Fibroblast of skin of back (primary cell): ENCODE results near the gene MTAP.
A peak's percentile ranks its signal among the peaks of the same experiment; 100 is the strongest.

Experiments used
- DNase-seq: peaks from one replicate; pipeline ENCODE4 v3.0.0-alpha.2; 2013

MTAP gene

GRCh38 chr9:21853414-21853813 is 51.0 kb downstream of the MTAP start:
- no peak for DNase-seq

GRCh38 chr9:21854119-21854518 is 51.7 kb downstream of the MTAP start:
- no peak for DNase-seq

GRCh38 chr9:21854594-21854993 is 52.2 kb downstream of the MTAP start:
- DNase-seq = no peak

GRCh38 chr9:21856301-21857094 is 54.1 kb downstream of the MTAP start:
- peak; percentile 22 for DNase-seq

- DNase-seq = no peak
Measured at GRCh38 chr9:21862871-21863270, 60.4 kb downstream of the MTAP start.

- DNase-seq = no peak
Measured at GRCh38 chr9:21864505-21864904, 62.1 kb downstream of the MTAP start.

DNA sequence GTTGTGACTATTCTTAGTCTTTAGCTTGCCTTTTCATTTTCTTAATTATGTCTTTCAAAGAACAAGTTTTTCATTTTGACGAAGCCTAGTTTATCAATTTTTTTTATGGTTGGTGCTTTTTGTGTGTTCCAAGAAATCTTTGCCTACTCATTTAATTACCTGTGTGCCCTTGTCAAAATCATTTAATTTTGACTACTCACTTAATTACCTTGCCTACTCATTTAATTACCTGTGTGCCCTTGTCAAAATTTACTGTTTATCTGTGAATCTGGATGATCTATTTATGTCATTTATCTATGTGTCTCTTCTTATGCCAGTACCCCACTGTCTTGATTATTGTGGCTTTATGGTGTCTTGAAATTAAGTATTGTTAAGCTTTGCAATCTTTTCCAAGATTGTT is 63.9 kb downstream of the MTAP start:
- no peak for DNase-seq

DNA sequence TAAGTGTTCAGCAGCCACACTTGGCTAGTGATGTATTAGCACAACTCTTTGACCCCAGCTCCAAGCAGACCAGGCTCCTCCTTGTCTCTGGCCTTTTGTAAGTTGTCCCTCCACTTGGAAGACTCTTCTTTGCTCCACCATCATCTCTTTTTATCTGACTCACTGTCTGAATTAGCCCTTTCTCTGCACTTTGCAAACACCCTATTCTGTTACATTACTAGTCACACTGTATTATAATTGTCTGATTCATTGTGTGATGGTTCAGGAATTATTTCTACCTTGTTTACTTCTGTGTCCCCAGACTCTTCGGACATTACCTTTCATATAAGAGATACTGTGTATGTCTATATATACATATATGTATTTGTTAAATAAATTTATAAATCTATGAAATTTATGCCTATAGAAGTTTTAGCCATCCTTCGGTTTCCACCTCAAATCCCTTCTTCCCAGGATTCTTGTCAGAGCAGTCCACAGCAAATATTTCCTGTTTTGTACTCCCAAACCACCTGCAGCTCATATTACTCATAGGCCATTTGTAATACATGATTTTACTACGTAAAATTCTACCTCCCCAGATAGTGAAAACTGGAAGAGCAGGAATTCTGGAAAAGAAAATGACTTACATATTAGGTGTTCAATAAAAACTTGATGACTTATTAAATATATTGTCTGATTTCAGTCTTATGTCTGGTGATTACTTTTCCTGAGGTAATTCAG is 69.0 kb downstream of the MTAP start:
- DNase-seq = no peak

- DNase-seq = no peak
Measured at GRCh38 chr9:21872696-21873095, 70.3 kb downstream of the MTAP start.

DNA sequence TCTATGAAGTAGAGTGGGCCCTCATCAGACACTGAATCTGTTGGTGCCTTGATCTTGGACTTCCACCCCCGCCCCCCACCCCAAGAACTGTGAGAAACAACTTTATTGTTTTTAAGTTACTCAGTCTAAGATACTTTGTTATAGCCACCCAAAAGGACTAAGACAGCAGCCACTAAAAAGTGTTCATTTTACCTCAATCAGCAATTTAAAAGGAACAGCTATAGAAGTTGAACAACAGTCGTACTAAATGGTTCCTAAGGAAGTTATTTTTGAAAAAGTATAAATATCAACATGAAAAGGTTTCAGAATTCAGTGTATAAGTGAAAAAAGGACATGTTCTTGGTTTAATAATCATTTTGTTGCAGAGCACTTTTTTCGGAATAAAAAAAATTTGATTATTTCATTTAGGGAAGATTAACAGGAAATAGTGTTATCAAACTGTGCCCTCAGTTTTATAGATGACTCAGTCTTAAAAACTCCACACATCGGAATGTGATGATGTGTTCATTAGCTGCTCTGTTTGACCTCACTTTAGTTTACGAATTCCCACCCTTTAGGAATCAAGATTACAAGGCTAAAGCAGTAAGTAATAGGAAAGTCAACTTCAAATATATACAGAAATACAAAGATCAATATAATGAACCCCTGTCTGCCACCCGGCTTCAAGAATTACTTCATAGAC is 71.2 kb downstream of the MTAP start:
- peak; percentile 77 for DNase-seq

- no peak for DNase-seq
Measured at GRCh38 chr9:21875893-21876292, 73.5 kb downstream of the MTAP start.

GRCh38 chr9:21883642-21884041 is 81.2 kb downstream of the MTAP start:
- no peak for DNase-seq

GRCh38 chr9:21889673-21890072 is 87.2 kb downstream of the MTAP start:
- DNase-seq = no peak

- DNase-seq = no peak
Measured at GRCh38 chr9:21890696-21891095, 88.3 kb downstream of the MTAP start.

DNA sequence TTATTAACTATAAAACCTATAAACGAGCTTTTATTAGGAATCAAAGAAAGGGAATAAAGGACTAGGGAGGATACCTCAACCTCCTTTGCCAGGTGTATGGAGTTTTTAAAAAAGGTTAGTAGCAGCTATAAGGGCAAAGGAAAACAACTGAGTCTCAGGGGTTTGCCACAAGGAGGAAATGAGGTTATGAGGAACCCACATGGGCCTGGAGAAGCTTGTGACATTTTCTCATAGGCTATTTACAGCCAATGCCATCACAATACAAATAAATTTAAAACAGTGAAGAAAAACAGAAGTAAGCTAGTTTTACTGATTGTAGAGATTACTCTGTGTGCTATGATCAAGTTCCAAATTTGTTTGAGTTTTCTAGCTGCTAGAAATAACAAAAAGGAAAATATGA is 99.1 kb downstream of the MTAP start:
- no peak for DNase-seq

GRCh38 chr9:21902136-21902535 is 99.7 kb downstream of the MTAP start:
- no peak for DNase-seq

- no peak for DNase-seq
Measured at GRCh38 chr9:21903380-21903965, 101.0 kb downstream of the MTAP start.

- DNase-seq = peak; percentile 83
Measured at GRCh38 chr9:21904371-21904770, 101.9 kb downstream of the MTAP start.

GRCh38 chr9:21904776-21905175 is 102.3 kb downstream of the MTAP start:
- DNase-seq = peak; percentile 56

GRCh38 chr9:21906213-21906612 is 103.8 kb downstream of the MTAP start:
- no peak for DNase-seq

DNA sequence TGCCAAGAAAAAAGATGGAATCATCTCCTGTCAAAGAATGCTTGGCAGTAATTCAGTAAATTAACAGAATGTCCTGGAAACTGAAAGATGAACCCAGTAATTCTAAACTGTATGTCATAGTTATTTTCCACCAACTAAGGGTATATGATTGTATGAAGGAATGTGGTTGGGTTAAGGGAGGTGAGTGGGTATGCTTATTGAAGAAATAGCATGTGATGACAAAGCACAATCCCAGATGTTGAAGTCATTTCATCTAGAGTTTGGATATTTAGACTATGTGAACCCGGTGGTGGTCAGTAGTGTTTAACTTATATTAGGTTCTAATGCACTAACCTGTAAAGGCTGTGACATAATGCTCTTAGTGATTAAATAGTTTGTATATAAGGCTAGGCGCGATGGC is 104.4 kb downstream of the MTAP start:
- DNase-seq = peak; percentile 76

DNA sequence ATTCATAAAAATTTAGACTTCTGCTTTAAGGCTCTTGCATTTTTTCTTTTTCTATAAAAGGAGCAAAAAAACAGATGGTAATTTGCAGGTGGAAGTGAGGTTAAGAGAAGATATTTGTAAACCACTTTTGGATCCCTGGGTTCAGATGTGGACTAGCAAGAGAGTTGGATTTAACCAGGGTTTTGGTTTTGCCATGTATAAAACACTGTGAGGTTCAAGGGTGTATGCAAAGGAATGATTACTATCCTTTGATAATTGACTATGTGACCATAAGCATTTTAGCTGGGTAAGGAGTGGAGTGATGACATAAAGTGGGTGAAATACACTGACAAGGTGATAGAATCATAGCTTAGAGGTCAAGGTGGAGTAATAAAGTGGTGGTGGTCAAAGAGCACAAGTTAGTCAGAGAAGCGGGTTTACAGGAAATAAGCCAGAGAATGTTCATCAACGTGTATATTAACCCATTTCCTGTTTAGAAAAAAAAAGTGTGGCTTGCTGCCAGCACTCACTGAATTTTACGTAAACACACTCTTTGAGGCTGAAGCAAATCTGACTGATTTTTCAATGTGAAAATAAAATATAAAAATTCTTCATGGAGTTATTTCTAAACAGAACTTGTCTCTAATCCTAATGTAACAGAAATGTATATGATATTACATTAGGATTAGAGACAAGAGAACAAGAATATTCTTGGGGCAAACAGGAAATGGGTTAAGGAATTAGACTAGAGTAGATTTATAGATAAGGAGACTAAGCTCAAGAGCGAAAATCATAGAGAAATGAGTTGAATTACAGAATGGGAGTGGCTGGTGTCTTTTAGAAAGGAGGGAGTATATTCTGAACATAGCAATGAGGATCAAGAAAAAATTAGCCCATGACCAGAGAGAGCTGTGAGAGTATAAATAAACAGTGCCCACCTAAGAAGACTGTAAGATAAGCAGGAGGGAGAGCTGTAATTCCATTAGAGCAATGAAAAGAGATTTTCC is 117.2 kb downstream of the MTAP start:
- peak; percentile 50 for DNase-seq
